Right ventricle myocardium inferior (tissue), 1 donor: ENCODE measurements around the gene IL36B. TPM values are rescaled to one million over a fixed set of nuclear protein-coding genes. Genes with fewer than 3 reads are reported as not detected.

Experiments used
- ATAC-seq: fragments of 200-7000 bp; cut with Tn5 transposase; one replicate; pipeline ENCODE4 v1.9.1; 2020; ENCODE audit warnings: mild to moderate bottlenecking, moderate library complexity
- DNase-seq: peaks from one replicate; pipeline ENCODE4 v3.0.0; 2021; ENCODE audit errors: missing footprints
- intact Hi-C: fragments of 100-400 bp; cut with DNase I; formaldehyde crosslinking; loops from one replicate; pipeline ENCODE4 v1.11.0; 2022
- total RNA-seq: library from RNA; stranded (reverse); fragmentation: NEBNext Ultra II Directional; extraction: Animal tissue kit (Norgen Biotek cat#: 25700); gene quantifications from one replicate; pipeline ENCODE4 v1.2.1, GENCODE V29; 2021
- donor health status: DM: no; HTN: yes; CAD: no; lungs with severe emphysema.

IL36B gene
- total RNA-seq, 1 donor from 2014 or later, result not detected

GRCh38 chr2:113058998-113059960 is 6.6 kb upstream of the IL36B start, which contains the start of gene IL36RN:
IL36RN (plus strand) TSS chr2:113059198; CDS start chr2:113059439, 241 bp downstream.
- ATAC-seq (no peak), DNase-seq (no peak)
- intact Hi-C loops, result no loop called here

- intact Hi-C loops, result no loop called here
- ATAC-seq (no peak), DNase-seq (no peak)
Observed at GRCh38 chr2:113058411-113058994, 5.8 kb upstream of the IL36B start.

- DNase-seq (no peak), ATAC-seq (no peak)
- intact Hi-C loops, result no loop called here
Observed at GRCh38 chr2:113057117-113057516, 4.5 kb upstream of the IL36B start.

- no peak for DNase-seq
- intact Hi-C loops, result no loop called here
- no peak for ATAC-seq
Observed at GRCh38 chr2:113056521-113056920, 3.9 kb upstream of the IL36B start.

- intact Hi-C loops, result no loop called here
- DNase-seq, result no peak
- ATAC-seq, result no peak
Observed at GRCh38 chr2:113054066-113054465, 1.4 kb upstream of the IL36B start.

- intact Hi-C loops, result no loop called here
- ATAC-seq (no peak), DNase-seq (no peak)
Observed at GRCh38 chr2:113053666-113054065, 999 bp upstream of the IL36B start.

- no peak for ATAC-seq
- intact Hi-C loops, result no loop called here
Observed at GRCh38 chr2:113050921-113051895, 1.5 kb downstream of the IL36B start.

GRCh38 chr2:113046465-113046864 is 6.2 kb downstream of the IL36B start:
- intact Hi-C loops, result no loop called here
- ATAC-seq (no peak), DNase-seq (no peak)

More at GRCh38 chr2:113050921-113051895, 1.5 kb downstream of the IL36B start:
- no peak for DNase-seq

GRCh38 chr2:113041871-113042270 is 10.8 kb downstream of the IL36B start:
- no peak for DNase-seq
- intact Hi-C loops, result no loop called here
- no peak for ATAC-seq

GRCh38 chr2:113039719-113040118 is 12.9 kb downstream of the IL36B start:
- no peak for ATAC-seq
- DNase-seq, result no peak
- intact Hi-C loops, result no loop called here

- no peak for DNase-seq
- intact Hi-C loops, result no loop called here
- ATAC-seq, result no peak
Observed at GRCh38 chr2:113039158-113039557, 13.5 kb downstream of the IL36B start.

- no peak for DNase-seq
- intact Hi-C loops, result no loop called here
- no peak for ATAC-seq
Observed at GRCh38 chr2:113038291-113038690, 14.4 kb downstream of the IL36B start.

- intact Hi-C loops, result no loop called here
- no peak for ATAC-seq
- no peak for DNase-seq
Observed at GRCh38 chr2:113036763-113037162, 15.9 kb downstream of the IL36B start.

GRCh38 chr2:113034016-113034415 is 18.7 kb downstream of the IL36B start:
- no peak for DNase-seq
- intact Hi-C loops, result no loop called here
- no peak for ATAC-seq

- DNase-seq, result no peak
- ATAC-seq, result no peak
- intact Hi-C loops, result no loop called here
Observed at GRCh38 chr2:113032737-113033136, 19.9 kb downstream of the IL36B start.

- no peak for ATAC-seq
- no peak for DNase-seq
- intact Hi-C loops, result no loop called here
Observed at GRCh38 chr2:113028112-113028511, 24.6 kb downstream of the IL36B start.

- intact Hi-C loops, result no loop called here
- DNase-seq, result no peak
- ATAC-seq, result no peak
Observed at GRCh38 chr2:113027691-113028090, 25.0 kb downstream of the IL36B start.

- intact Hi-C loops, result no loop called here
- DNase-seq, result no peak
- no peak for ATAC-seq
Observed at GRCh38 chr2:113025737-113026136, 26.9 kb downstream of the IL36B start.

- intact Hi-C loops, result no loop called here
- no peak for ATAC-seq
- no peak for DNase-seq
Observed at GRCh38 chr2:113024764-113025163, 27.9 kb downstream of the IL36B start.
